ENCODE measurements around the gene TMUB2. TPM values are rescaled to one million over a fixed set of nuclear protein-coding genes. Genes with fewer than 3 reads are reported as not detected.

The TMUB2 gene
- total and polyA plus RNA-seq, 2 of the 13 experiments (the other 11 are each of a cell fraction or from before 2014, with no cell fraction given), result 26.9 to 50.8 TPM

DNA sequence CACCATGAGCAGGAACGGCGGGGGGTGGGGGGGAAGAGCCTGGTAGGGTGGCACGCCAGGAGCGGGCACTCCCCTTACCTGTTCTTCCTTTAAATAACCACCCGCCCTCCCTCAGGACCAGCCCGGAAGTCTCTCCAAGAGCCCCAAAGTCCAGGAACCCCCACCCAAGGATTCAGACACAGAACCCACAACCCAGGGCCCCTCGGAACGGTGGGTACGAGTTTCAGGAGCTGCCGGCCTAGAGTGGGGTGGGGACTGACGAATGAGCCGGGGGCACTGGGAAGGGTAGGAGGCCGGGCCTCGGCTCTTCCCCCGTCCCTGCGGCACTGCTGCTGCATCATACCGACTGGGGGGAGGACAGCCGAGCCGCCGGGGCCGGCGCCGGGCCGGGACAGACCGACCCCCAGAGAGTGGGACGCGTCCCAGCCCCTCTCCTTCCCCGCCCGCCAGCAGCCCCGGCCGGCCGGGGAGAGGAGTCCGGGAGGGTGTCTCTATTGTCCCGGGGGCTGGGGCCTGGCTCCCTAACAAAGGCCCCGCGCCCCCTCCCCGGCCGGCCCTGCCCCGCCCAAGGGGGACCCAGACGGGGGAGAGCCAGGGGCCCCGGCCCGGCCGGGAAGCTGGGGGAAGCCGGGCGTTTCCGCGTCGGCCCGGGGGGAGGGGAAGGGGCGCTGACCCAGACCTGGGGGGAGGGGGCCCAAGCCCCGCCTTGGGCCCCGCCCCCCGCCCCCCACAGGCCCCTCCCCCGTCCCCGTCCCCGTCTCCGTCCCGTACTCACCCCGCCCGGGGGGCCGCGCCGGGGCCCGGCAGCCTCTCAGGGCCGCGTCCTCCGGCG lies 12.2 kb downstream of the TMUB2 start (continued):
- TF ChIP-seq, protein P1, sequence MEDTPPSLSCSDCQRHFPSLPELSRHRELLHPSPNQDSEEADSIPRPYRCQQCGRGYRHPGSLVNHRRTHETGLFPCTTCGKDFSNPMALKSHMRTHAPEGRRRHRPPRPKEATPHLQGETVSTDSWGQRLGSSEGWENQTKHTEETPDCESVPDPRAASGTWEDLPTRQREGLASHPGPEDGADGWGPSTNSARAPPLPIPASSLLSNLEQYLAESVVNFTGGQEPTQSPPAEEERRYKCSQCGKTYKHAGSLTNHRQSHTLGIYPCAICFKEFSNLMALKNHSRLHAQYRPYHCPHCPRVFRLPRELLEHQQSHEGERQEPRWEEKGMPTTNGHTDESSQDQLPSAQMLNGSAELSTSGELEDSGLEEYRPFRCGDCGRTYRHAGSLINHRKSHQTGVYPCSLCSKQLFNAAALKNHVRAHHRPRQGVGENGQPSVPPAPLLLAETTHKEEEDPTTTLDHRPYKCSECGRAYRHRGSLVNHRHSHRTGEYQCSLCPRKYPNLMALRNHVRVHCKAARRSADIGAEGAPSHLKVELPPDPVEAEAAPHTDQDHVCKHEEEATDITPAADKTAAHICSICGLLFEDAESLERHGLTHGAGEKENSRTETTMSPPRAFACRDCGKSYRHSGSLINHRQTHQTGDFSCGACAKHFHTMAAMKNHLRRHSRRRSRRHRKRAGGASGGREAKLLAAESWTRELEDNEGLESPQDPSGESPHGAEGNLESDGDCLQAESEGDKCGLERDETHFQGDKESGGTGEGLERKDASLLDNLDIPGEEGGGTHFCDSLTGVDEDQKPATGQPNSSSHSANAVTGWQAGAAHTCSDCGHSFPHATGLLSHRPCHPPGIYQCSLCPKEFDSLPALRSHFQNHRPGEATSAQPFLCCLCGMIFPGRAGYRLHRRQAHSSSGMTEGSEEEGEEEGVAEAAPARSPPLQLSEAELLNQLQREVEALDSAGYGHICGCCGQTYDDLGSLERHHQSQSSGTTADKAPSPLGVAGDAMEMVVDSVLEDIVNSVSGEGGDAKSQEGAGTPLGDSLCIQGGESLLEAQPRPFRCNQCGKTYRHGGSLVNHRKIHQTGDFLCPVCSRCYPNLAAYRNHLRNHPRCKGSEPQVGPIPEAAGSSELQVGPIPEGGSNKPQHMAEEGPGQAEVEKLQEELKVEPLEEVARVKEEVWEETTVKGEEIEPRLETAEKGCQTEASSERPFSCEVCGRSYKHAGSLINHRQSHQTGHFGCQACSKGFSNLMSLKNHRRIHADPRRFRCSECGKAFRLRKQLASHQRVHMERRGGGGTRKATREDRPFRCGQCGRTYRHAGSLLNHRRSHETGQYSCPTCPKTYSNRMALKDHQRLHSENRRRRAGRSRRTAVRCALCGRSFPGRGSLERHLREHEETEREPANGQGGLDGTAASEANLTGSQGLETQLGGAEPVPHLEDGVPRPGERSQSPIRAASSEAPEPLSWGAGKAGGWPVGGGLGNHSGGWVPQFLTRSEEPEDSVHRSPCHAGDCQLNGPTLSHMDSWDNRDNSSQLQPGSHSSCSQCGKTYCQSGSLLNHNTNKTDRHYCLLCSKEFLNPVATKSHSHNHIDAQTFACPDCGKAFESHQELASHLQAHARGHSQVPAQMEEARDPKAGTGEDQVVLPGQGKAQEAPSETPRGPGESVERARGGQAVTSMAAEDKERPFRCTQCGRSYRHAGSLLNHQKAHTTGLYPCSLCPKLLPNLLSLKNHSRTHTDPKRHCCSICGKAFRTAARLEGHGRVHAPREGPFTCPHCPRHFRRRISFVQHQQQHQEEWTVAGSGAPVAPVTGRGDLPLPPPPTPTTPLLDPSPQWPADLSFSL (CRISPR knock-in tag; IDR thresholded peaks at IDR 0.05), result no peak
- TF ChIP-seq ATRX (CRISPR knock-in tag; IDR thresholded peaks at IDR 0.05; ENCODE audit: borderline replicate concordance), result no peak
- TF ChIP-seq ZNF430 (CRISPR knock-in tag; IDR thresholded peaks at IDR 0.05), result no peak
- TF ChIP-seq POGZ (CRISPR knock-in tag; IDR thresholded peaks at IDR 0.05), result no peak
- TF ChIP-seq POLR2G (IDR thresholded peaks at IDR 0.05; ENCODE audit: low read depth, low read length), result peak; percentile 32; the same call in 1 of the 2 replicates
- TF ChIP-seq ZNF329 (CRISPR knock-in tag; IDR thresholded peaks at IDR 0.05; ENCODE audit: low read depth), result no peak
- no peak for TF ChIP-seq SP140L (CRISPR knock-in tag; IDR thresholded peaks at IDR 0.05; ENCODE audit: borderline replicate concordance)
- TF ChIP-seq GPN1 (CRISPR knock-in tag; IDR thresholded peaks at IDR 0.05; ENCODE audit: borderline replicate concordance), result no peak
- TF ChIP-seq ZNF784 (CRISPR knock-in tag; IDR thresholded peaks at IDR 0.05; ENCODE audit: borderline replicate concordance), result no peak
- TF ChIP-seq PPARG (CRISPR knock-in tag; conservative IDR thresholded peaks at IDR 0.05), result no peak
- TF ChIP-seq, protein P2, sequence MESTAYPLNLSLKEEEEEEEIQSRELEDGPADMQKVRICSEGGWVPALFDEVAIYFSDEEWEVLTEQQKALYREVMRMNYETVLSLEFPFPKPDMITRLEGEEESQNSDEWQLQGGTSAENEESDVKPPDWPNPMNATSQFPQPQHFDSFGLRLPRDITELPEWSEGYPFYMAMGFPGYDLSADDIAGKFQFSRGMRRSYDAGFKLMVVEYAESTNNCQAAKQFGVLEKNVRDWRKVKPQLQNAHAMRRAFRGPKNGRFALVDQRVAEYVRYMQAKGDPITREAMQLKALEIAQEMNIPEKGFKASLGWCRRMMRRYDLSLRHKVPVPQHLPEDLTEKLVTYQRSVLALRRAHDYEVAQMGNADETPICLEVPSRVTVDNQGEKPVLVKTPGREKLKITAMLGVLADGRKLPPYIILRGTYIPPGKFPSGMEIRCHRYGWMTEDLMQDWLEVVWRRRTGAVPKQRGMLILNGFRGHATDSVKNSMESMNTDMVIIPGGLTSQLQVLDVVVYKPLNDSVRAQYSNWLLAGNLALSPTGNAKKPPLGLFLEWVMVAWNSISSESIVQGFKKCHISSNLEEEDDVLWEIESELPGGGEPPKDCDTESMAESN (CRISPR knock-in tag; conservative IDR thresholded peaks at IDR 0.05), result no peak
- 0 out of 2 replicates have a peak, but pooled peaks have one; percentile 42 for TF ChIP-seq ZNF343 (CRISPR knock-in tag; IDR thresholded peaks at IDR 0.05)
- TF ChIP-seq, protein P3, sequence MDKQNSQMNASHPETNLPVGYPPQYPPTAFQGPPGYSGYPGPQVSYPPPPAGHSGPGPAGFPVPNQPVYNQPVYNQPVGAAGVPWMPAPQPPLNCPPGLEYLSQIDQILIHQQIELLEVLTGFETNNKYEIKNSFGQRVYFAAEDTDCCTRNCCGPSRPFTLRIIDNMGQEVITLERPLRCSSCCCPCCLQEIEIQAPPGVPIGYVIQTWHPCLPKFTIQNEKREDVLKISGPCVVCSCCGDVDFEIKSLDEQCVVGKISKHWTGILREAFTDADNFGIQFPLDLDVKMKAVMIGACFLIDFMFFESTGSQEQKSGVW (CRISPR knock-in tag; IDR thresholded peaks at IDR 0.05; ENCODE audit: borderline replicate concordance), result no peak
- TF ChIP-seq ZNF30 (CRISPR knock-in tag; IDR thresholded peaks at IDR 0.05), result no peak
- 0 out of 2 replicates have a peak, but pooled peaks have one; percentile 39 for TF ChIP-seq ZNF615 (CRISPR knock-in tag; IDR thresholded peaks at IDR 0.05; ENCODE audit: borderline replicate concordance)
- TF ChIP-seq CEBPG (CRISPR knock-in tag; IDR thresholded peaks at IDR 0.05), result no peak
- TF ChIP-seq, protein P4, sequence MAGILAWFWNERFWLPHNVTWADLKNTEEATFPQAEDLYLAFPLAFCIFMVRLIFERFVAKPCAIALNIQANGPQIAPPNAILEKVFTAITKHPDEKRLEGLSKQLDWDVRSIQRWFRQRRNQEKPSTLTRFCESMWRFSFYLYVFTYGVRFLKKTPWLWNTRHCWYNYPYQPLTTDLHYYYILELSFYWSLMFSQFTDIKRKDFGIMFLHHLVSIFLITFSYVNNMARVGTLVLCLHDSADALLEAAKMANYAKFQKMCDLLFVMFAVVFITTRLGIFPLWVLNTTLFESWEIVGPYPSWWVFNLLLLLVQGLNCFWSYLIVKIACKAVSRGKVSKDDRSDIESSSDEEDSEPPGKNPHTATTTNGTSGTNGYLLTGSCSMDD (CRISPR knock-in tag; IDR thresholded peaks at IDR 0.05), result no peak
- no peak for TF ChIP-seq ZMYM2 (CRISPR knock-in tag; IDR thresholded peaks at IDR 0.05)
- no peak for TF ChIP-seq SSRP1 (CRISPR knock-in tag; IDR thresholded peaks at IDR 0.05)

Measured in HepG2 (cell line).